Posterior cingulate gyrus (tissue), 11 donors: ENCODE results near the gene UROC1.

ENCODE experiments used
- DNase-seq, 10 donors: peaks; one replicate each; pipeline versions ENCODE4 v3.0.0 to v3.0.0-alpha.2; 2020 to 2021; ENCODE audit warnings: mixed read lengths in 3 of 10
- intact Hi-C: fragments of 100-400 bp; cut with DNase I; formaldehyde crosslinking; loops from one replicate; pipeline ENCODE4 v1.15.1; 2023

Gene UROC1

DNA sequence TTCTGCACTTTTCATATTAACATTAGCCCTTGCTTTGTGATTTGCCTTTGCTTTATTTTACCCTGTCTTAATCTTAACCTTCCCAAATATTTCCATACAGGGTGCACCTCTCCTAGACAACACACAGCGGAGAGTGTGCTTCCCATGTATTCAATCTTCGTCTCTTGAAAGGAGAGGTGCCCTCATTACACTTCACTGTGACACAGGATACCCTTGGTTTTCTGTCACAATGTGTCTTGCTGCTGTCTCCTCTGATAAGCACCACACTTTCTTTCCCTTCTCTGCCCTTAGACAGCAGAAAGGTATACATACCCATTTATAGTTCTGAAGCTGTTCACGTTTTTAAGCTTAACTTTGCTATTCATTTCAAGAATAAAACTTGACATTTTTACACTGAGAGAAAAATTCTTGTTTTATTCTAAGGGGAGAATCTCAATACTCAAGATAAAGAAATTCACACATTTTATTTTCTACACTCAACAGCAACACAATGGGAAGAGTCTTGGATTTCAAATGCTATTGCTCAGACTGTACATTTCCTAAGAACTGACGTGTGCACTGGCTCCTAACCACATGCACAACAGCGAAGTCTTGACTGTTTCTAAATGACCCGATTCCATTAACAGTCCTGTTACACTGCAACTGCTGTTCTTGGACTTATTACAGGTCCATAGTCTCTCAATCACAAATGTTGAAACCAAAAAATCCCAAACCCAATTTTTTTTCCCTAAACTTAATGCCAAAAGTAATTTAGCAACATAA lies 63.0 kb downstream of the UROC1 start:
- intact Hi-C loops: no loop called here
- DNase-seq: no peak

DNA sequence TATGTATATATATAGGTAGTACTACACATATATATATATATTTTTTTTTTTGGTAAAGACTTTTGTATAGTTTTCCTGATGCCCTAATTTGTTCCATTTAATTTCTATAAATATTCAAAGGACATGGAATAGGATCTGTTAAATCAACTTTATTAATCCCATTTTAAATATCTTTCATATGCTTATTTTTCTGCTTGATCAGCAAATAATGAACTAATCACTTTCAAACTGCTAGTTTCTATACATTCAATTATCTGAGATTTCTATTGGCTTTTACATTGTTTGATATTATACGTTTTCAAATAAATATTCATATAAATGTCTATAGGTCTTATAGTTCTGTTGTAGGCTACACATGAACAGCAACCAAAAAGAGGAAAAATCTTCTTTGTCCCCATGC lies 63.5 kb downstream of the UROC1 start:
- intact Hi-C loops: no loop called here
- DNase-seq: no peak

DNA sequence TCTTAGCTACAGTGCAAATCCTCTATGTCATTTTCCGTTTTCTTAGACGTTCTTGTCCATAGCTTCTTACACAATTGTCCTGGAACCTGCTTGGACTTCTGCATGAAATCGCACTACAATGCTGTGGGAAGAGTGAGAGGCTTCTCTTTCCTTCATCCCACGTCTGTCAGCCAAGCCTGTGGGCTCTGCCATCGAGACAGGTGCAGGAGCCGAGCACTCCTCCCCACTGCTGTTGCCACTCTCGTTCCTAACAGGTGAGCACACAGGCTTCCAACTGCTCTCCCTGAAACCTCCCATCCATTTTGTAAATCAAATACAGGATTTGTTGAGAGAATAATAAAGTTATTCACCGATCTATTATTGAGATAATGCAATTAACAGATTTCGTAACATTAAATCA lies 65.4 kb downstream of the UROC1 start:
- intact Hi-C loops: no loop called here
- DNase-seq: no peak

DNA sequence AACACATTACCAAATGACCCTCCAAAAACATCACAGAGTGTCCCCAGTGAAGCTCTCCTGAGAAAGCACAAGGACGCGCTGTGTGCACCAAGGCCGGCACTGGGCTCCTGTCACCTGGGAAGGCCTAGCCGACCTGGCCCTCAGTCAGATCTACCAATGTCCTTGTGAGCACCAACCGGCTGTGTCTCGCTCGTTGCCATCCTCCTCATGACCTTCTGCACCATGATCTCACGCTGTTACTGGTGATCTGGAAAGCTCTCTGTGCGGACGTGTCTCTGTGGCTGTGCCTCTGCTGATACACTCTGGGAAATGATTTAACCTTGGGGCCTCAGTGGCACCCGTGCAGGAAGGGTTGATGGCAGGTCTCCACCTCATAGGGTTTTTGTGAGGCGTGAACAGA lies 66.1 kb downstream of the UROC1 start:
- intact Hi-C loops: no loop called here
- DNase-seq: peak in 1 of 10 donors; percentile 43

DNA sequence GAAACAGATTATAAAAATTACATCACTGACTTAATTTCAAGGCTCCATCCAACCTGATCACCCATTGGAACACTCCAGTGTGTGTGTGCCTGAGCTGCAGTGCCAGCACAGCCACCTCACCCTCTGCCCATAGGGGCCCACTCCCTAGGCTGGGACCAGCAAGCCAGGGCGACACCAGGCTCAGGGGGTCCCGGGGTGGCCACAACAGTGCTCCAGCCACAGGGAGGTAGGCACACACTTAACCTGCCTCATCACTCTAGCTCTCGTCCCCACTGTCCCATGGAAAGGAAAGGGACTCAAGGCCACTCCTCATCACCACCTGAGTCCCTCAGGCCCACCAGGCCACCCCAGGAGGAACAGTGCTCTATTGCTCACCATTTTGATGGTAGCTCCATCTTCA lies 66.8 kb downstream of the UROC1 start:
- DNase-seq: peak in 1 of 10 donors; percentile 38
- intact Hi-C loops: no loop called here

DNA sequence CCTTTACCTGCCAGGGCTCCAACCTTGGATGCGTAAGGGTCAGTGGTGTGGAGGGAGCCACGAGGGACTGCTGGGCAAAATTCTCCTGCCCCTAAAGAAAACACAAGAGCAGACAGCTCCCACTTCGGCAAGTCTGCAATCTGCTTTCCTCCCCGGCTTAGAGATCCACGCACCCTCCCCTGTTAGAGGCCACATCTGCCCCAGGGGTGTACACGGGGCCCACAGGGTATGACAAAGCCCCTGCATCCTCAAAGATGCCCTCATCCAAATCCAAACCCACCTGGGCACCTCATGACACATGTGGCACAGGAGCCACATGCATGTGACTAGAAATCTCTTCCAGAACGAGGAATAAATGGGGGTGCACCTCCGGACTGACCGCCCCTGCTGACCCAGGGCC lies 67.4 kb downstream of the UROC1 start:
- intact Hi-C loops: no loop called here
- DNase-seq: peak in 1 of 10 donors; percentile 55

DNA sequence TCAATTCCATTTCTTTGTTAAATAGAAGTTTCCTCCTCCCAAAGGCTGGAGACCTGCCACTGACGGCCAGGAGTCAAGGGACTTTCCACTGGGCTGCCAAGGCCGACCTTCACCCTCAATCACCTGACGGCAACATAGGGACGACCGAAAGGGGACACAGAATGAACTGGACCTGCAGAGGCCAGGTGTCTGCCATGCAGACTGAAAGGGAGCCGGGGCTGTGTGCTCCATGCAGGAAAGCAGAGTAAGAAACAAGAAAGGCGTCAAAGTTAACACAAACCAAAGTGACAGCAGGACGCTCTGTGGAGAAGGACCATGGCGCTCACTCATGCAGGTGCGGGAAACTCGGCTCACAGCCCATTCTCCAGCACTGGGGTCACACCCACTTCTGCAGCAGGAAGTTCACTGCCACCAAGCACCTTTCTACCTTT lies 67.9 kb downstream of the UROC1 start:
- intact Hi-C loops: no loop called here
- DNase-seq: no peak

DNA sequence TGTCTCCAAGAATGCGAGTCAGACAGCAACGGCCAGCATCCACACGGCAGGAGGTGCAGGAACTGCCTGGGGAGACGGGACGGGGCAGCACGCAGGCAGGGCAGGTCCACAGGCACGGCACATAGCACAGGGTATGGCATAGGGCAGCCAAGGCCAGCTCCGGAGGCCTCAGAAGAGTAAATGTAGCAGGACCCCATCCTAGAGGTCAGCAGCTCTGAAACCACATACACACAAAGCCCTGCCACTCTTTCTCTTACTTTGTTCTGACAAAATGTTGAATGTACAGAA lies 68.7 kb downstream of the UROC1 start:
- intact Hi-C loops: no loop called here
- DNase-seq: no peak

DNA sequence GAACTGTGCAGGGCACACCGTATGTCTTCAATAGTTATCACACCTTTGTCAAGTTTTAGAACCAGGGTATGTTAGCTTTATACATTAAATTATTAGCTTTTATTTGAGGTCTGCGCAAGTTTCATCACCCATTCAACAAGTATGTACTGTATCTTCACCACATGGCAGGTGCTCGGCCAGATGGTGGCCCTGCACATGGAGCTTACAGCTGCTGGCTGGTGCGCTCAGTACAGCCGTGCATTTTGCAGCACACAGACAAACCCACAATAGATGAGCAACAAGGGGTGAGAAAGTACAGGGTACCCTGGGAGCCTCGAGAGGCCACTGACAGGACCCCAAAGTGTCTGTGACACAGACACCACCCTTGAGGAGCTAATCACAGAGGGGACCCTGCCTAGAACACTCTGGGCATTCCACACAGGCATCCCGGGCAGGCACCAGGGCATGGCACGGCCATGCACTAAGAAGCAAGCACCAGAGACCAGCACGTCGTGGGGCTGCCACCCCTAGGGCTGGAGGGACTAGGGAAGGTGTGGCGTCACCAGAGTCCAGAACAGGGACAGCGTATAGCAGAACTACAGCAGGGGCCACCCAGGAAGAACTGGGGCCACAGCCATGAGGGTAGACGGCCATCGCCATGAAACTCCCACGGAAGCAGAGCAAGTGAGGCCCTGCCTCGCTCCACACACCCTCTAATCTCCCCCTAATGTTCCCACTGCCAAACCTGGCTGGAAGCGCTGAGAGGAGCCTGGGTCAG lies 69.3 kb downstream of the UROC1 start:
- peak in 1 of 10 donors; percentile 61 for DNase-seq
- intact Hi-C loops: no loop called here

DNA sequence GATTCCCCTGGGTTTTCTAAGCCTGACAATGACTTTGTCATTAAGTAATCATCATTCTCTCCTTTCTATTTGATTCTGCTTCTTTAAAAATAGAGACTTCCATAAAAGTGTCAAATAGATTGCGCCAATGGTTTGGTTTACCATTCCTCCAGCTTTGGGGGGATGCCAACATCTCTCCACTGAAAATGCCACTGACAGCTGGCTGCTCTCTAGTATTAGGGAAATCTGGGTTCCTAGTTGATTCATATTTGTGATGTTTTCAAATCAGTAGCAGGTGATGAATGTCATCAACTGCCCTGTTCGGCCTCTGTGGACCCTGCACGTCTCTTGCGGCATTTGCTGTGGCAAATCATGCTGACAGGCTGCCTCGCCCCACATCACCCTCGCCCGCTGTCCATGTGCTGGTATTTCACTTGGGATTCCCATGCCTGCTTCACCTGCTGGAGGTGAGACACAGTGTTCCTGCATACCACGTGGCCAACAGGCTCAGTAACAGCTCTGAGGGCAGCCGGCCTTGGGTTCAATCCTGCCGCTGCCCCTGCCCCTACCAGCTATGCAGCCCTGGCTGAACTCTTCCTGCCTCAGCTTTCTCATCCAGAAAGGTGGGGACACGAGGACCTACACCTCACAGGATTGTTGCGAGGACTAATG lies 70.0 kb downstream of the UROC1 start:
- intact Hi-C loops: no loop called here
- DNase-seq: peak in 1 of 10 donors; percentile 47

DNA sequence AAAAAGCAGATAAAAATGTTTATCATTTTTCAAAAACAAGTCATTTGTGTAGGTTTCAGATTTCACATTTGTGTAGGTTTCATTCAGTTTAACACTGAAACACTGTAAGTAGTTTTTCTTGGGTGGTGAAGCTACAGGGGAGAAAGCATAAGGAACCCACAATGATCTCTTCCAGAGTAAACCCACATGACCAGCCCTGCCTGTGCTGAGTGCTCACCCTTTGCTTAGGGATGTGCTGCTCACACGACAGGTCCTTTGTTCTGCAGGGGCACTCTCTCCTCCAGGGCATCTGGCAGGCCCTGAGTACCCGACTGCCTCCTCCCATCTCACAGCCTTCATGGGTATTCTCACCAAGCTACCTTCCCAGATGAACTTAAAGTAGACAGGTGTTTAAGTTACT lies 70.8 kb downstream of the UROC1 start:
- intact Hi-C loops: no loop called here
- peak in 1 of 10 donors; percentile 29 for DNase-seq

DNA sequence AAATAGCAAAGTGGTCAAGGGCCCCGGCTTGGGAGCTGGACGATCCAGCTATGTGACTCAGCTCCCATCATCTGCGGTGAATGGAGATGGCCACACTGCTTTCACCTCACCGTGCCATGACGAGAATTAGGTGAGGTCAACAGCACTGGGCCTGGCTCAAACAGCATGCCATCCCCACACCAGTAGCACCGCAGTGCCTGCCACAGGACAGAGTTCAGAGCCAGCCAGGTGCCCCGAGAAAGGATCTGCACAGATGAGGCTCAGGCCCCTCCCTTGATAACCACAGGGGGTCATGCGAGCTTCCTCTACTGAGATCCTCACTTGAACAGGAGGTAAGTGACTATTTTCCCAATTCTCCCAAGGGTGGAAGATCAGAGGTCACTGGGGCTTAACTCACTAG lies 71.3 kb downstream of the UROC1 start:
- peak in 1 of 10 donors; percentile 57 for DNase-seq

DNA sequence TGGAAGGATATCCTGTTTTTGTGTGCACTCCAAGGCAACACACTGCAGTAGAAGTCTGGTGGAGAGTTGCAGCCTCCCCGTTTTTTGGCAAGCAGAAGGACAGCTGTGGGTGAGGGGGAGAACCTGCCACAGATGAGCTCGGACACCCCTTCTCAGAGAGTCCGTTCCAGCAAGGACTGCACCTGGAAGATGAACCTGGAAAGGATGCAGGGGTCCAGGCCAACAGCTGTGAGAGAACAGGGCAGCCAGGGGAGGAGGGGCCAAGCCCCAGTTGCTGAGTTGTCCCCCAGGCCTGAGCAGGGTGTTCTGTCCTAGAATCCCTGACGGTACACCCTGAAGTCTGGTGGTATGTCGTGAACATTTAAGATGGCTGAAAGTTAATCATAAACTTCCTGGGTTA lies 72.1 kb downstream of the UROC1 start:
- DNase-seq: peak in 1 of 10 donors; percentile 19
- intact Hi-C loops: no loop called here

More for the DNA sequence above, 71.3 kb downstream of the UROC1 start:
- intact Hi-C loops: no loop called here

DNA sequence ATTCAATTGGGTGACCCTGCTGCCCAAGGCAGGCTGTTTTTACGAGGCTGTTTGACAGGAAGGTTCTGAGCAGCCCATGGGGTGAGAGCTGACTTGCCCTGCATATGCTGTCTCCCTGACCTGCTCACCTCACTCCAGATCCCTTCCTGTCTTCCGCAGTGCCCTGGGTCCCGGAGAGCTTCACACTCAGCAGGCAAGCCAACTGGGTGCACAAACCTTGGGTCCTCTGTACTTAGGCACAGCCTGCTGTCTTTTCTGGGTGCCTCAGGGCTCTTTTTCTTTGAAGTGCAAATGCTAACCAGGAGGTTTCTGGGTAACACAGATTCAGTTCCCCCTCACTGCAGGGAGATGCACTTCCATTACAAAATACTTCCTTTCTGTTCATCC lies 74.7 kb downstream of the UROC1 start:
- intact Hi-C loops: no loop called here
- DNase-seq: peak in 1 of 10 donors; percentile 19

DNA sequence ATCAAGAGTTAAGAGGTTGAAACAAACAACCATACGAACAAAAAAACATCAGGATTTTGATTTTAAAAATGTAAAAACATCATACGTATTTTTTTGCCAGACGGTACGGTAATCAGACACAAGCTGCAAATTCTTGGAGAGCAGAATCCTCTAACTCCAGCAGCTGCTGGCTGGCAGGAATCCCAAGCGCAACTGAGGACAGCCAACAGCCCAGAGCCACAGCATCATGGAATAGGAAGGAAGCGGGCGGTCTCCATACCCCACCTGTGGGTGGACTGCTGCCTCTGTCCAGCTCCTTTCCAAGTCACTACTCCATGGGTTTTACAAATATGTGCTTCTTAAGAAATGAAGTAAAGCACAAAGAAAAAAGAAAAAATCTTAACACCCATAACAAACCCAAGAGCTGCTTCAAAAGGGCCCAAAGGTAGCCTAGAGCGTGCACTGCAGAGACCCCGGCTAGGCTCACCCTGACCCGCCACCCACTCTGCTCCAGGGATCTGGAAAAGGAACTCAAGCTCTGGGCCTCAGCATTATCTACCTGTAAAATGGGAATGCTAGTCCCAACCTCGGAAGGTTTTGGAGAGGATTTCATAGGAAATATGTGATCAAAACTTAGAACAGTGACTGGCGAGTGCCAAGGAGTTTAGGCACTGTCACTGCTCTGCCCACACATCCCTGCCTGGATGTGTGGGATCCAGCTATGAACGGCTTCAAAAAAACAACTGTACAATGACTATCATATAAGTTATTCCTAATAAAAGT lies 75.3 kb downstream of the UROC1 start:
- DNase-seq: peak; percentile 31 to 91 (median 58)
- intact Hi-C loops: no loop called here

DNA sequence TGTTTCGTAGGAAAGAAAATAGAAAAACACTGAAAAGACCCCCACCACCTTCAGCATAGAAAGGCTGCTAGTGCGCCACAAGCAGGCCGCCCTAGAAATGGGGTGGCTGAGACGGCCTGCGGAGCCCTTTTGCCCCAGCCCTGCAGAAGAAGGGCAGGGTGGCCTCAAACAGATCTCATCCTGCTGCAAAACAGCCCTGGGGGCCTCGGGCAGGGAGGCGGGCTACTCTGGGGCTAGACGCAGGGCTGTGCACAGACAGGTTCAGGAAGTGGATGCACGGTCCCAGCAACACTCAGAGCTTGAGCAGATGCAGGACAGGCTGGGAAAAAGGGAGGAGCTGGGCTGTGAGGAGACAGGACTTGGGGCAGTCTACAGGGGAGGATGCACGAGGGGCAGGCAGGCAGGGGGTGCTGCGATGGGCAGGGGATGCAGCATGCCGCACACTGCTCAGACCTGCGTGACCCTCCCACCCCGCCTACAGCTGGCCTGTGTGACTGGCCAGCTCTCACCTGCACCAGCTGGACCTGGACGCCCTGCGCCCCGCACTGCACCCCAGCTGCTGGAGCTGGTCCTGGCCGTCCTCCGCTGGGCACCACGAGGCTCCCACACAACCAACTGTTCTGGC lies 76.2 kb downstream of the UROC1 start:
- DNase-seq: peak in 2 of 10 donors; percentile 82 to 83
- intact Hi-C loops: no loop called here

DNA sequence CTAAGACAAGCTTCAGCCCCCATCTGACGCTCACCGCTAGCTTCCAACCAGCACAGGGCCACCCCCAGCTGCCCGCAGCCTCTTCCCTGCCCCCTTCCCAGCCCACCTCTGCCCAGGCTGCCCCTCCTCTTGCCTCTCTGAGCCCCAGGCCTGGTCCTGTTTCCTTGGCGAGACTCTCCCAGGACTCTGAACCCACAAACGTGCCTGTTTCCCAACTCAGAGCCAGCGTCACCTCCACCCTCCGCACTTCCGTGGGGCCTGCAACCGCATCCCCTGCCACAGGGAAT lies 76.9 kb downstream of the UROC1 start:
- intact Hi-C loops: no loop called here
- peak in 1 of 10 donors; percentile 53 for DNase-seq

DNA sequence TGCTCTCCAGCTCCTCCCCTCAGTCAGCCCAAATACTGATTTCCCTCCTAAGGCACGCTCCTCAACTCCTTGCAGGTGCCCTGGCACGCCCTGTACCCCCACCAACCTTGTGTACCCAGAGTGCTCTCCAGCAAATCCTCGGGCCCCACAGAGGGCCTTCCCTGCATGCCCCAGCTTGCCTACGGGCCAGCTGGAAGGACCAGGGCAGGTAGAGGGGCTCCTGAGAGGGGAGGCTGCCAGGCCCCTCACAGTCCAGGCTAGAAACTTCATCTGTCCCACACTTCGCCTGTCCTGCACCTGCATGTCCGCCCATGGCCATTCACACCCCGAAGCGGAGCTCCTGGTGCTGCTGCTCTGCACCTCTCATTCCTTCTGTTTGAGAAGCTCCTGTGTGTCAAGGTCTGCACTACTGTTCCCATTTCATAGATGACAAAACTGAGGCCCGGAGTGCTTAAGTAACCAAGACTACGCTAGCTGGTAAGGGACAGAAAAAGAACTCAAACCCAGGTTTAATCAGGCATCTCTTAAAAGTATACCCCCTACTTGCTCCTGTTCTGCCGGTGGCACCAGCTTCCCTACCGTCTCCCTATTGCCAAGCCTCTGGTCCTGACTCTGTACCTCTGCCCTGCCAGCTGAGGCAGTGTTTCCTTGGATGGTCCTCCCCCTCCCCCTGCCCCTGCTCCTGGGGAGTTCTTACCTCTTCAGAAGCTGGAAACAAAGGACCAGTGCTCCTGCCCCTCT lies 77.4 kb downstream of the UROC1 start:
- intact Hi-C loops: no loop called here
- DNase-seq: peak in 2 of 10 donors; percentile 4 to 42

DNA sequence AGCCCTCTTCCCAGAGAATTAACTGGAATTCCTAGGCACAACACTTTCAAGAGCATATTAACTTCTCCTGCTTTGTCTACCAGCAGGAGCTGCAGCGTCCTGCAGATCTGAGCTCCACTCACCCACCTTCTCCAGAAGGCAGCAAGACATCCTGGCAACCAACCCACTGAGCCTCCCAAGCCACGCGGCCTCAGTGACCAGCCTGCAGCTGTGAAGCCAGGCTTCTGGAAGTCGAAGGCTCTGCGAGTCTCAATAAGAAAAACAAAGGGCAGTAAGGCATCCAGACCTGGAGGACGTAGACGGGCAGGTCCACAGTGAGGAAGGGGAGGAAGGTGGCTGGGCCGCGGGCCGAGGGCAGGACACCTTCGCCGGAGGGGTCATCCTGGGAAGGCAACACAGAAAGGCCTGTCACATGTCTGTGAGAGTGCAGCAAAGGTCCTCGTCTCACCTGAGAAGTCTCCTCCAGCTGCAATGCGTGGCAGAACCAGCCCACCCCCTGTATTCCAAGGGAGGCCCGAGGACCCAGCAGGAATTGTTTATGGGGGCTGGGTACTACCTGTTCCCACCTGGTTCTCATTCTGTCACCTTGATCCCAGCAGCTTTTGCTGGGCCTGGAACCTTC lies 78.1 kb downstream of the UROC1 start:
- peak in 2 of 10 donors; percentile 78 to 81 for DNase-seq
- intact Hi-C loops: no loop called here
